Measurements from ENCODE around the gene PCGF6. TPM values are rescaled to one million over a fixed set of nuclear protein-coding genes. Genes with fewer than 3 reads are reported as not detected.
A peak's percentile ranks its signal among the peaks of the same experiment; 100 is the strongest.

Gene PCGF6
- total RNA-seq, 4 donors from 2014 or later, result 11.9 to 17.7 (median 13.1) TPM

- WGBS, result 4% methylated on average over 4 of the region's 11 CpGs
- Histone ChIP-seq H3K27ac (replicated peaks in 1 of 4) (peak overlapping the region; percentile 88 to 96 (median 92)), H3K27me3 (no peaks in the 10 kb centered on the region), H3K4me1 (peaks cover 34 to 48% (median 43%) of the 10 kb centered on the region in 4 donors), H3K4me3 (peak overlapping the region; percentile 85 to 99 (median 93)), H3K36me3 (peaks cover 37 to 59% (median 40%) of the 10 kb centered on the region in 4 donors), H3K9me3 (no peaks in the 10 kb centered on the region)
- TF ChIP-seq CTCF (IDR thresholded peaks at IDR 0.05), result no peak
- TF ChIP-seq POLR2A (IDR thresholded peaks at IDR 0.05; ENCODE audit: low read depth), result no peak
- no peak for TF ChIP-seq EP300 (IDR thresholded peaks at IDR 0.05)
- no peak for TF ChIP-seq POLR2AphosphoS5 (IDR thresholded peaks at IDR 0.05)
- intact Hi-C loops (cut with DNase I), result loop anchor here (5.0 kb wide), 1 partner anchor 33 kb away; no protein-coding TSS in a partner anchor
- DNase-seq (ENCODE audit: extremely low spot score), result no peak
These were observed 44.8 kb upstream of the PCGF6 start for GRCh38 chr10:103395754-103396066.

GRCh38 chr10:103394180-103394579 lies 43.2 kb upstream of the PCGF6 start:
- WGBS, result 90% methylated on average over 14 of the region's 14 CpGs
- Histone ChIP-seq H3K36me3 (peaks cover 38 to 59% (median 41%) of the 10 kb centered on the region in 4 donors), H3K4me1 (peaks cover 34 to 48% (median 43%) of the 10 kb centered on the region in 4 donors)

GRCh38 chr10:103382769-103383168 lies 31.8 kb upstream of the PCGF6 start:
- H3K36me3 ChIP-seq, result peaks cover 18 to 96% (median 75%) of the 10 kb centered on the region in 4 donors
- no peak overlapping the region for H3K4me3 ChIP-seq
- no peak for DNase-seq (ENCODE audit: extremely low spot score)
- no peaks in the 10 kb centered on the region for H3K4me1 ChIP-seq
- H3K27me3 ChIP-seq, result no peaks in the 10 kb centered on the region
- H3K9me3 ChIP-seq, result no peaks in the 10 kb centered on the region
- 91% methylated on average over 5 of the region's 5 CpGs for WGBS
- TF ChIP-seq CTCF (IDR thresholded peaks at IDR 0.05) (no peak), EP300 (IDR thresholded peaks at IDR 0.05) (no peak), POLR2AphosphoS5 (IDR thresholded peaks at IDR 0.05) (no peak), POLR2A (IDR thresholded peaks at IDR 0.05; ENCODE audit: low read depth) (no peak)
- intact Hi-C loops (cut with DNase I), result no loop called here
- no peak overlapping the region for H3K27ac ChIP-seq (replicated peaks in 1 of 4)

More at GRCh38 chr10:103394180-103394579, 43.2 kb upstream of the PCGF6 start:
- Histone ChIP-seq H3K9me3 (no peaks in the 10 kb centered on the region), H3K4me3 (no peak overlapping the region), H3K27me3 (no peaks in the 10 kb centered on the region), H3K27ac (replicated peaks in 1 of 4) (no peak overlapping the region)
- DNase-seq (ENCODE audit: extremely low spot score), result no peak
- TF ChIP-seq EP300 (IDR thresholded peaks at IDR 0.05), result no peak
- no peak for TF ChIP-seq POLR2AphosphoS5 (IDR thresholded peaks at IDR 0.05)
- no peak for TF ChIP-seq POLR2A (IDR thresholded peaks at IDR 0.05; ENCODE audit: low read depth)
- no peak for TF ChIP-seq CTCF (IDR thresholded peaks at IDR 0.05)
- intact Hi-C loops (cut with DNase I), result no loop called here

GRCh38 chr10:103374263-103374662 lies 23.3 kb upstream of the PCGF6 start:
- TF ChIP-seq POLR2AphosphoS5 (IDR thresholded peaks at IDR 0.05) (no peak), POLR2A (IDR thresholded peaks at IDR 0.05; ENCODE audit: low read depth) (no peak), CTCF (IDR thresholded peaks at IDR 0.05) (no peak), EP300 (IDR thresholded peaks at IDR 0.05) (no peak)
- peaks cover 20 to 59% (median 54%) of the 10 kb centered on the region in 4 donors for H3K36me3 ChIP-seq
- intact Hi-C loops (cut with DNase I), result no loop called here

GRCh38 chr10:103373544-103373943 lies 22.6 kb upstream of the PCGF6 start:
- peaks cover 10 to 33% (median 19%) of the 10 kb centered on the region in 4 donors for H3K4me1 ChIP-seq
- H3K9me3 ChIP-seq, result no peaks in the 10 kb centered on the region
- TF ChIP-seq EP300 (IDR thresholded peaks at IDR 0.05) (no peak), POLR2A (IDR thresholded peaks at IDR 0.05; ENCODE audit: low read depth) (no peak), CTCF (IDR thresholded peaks at IDR 0.05) (no peak), POLR2AphosphoS5 (IDR thresholded peaks at IDR 0.05) (no peak)
- H3K4me3 ChIP-seq, result no peak overlapping the region
- no peaks in the 10 kb centered on the region for H3K27me3 ChIP-seq
- no peak for DNase-seq (ENCODE audit: extremely low spot score)
- 92% methylated on average over 3 of the region's 3 CpGs for WGBS
- H3K27ac ChIP-seq (replicated peaks in 1 of 4), result no peak overlapping the region
- intact Hi-C loops (cut with DNase I), result no loop called here
- H3K36me3 ChIP-seq, result peaks cover 13 to 52% (median 48%) of the 10 kb centered on the region in 4 donors

More at GRCh38 chr10:103374263-103374662, 23.3 kb upstream of the PCGF6 start:
- H3K4me3 ChIP-seq, result no peak overlapping the region
- 98% methylated on average over 5 of the region's 5 CpGs for WGBS
- no peak overlapping the region for H3K27ac ChIP-seq (replicated peaks in 1 of 4)
- H3K4me1 ChIP-seq, result peaks cover 4 to 25% (median 13%) of the 10 kb centered on the region in 4 donors
- DNase-seq (ENCODE audit: extremely low spot score), result no peak
- no peaks in the 10 kb centered on the region for H3K27me3 ChIP-seq
- H3K9me3 ChIP-seq, result no peaks in the 10 kb centered on the region
